ACHN (cell line): ENCODE results near the gene VRK3.

Experiments
- DNase-seq: peaks from one replicate; pipeline ENCODE4 v3.0.0-alpha.2; 2015
- in situ Hi-C: cut with HindIII; loops from 2 replicates; pipeline ENCODE4 v1.10.0; 2017; ENCODE audit warnings: low sequenced_read_pairs, low pct_ligation_motif_present, low pct_unique_long_range_greater_than_20kb

Gene VRK3

GRCh38 chr19:50000038-50000840 is 24.9 kb downstream of the VRK3 start:
- in situ Hi-C loops: no loop called here
- no peak for DNase-seq

- in situ Hi-C loops: no loop called here
- no peak for DNase-seq
These were observed 25.7 kb downstream of the VRK3 start for GRCh38 chr19:49999371-50000010.

DNA sequence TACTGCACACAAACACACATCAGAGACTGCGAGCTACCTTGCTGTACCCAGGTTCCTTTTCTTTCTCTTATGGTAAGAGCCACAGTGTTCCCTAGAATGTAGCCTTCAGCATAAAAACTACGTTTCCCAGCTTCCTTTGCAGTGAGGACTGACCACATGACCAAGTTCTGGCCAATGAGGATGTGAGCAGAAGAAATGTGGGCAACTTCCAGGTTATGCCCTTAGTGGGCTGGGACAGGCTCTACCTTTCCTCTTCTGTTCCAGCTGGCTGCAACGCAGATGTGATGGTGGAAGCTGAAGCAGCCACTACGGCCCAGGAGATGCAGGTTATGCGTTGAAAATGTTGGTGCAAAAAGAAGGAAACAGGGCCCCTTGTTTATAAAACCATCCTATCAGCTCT is 27.5 kb downstream of the VRK3 start:
- peak; percentile 48 for DNase-seq
- in situ Hi-C loops: no loop called here

DNA sequence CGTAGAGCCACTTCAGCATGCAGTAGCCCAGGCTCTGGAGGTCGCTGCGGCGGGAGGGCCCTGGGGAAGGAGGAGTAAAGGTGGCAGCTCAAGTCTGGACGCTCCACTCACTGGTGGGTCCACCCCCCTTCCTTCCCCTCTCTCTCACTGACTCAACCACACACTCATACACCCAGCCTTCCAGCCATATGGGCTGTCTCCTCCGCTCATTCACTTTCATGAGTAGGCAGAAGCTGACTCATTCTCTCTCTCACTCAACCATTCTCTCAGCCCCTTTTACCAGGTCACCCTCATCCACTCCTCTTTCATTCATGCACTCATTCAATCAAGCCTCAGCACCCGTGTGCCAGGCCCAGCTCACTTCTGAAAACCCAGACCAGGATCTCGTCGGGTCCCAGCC is 36.7 kb downstream of the VRK3 start:
- in situ Hi-C loops: no loop called here
- peak; percentile 20 for DNase-seq

DNA sequence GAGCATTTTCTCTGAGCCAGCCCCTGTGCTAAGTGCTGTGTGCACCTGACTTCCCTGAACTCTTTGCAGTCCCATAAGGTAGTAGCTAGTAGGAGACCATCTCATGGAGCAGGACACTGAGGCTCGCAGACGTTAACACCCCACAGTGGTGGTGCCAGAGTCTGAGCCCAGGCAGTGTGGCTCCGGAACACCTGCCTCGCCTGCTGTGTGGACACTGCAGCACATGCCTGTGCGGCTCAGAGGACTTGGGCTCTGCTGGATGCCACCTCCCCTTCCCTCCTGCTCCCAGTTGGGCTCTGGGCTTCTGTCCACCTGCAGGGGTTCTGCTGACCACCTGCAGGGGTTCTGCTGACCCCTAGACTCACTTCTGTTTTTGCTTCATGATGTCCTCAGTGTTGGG is 37.2 kb downstream of the VRK3 start:
- in situ Hi-C loops: no loop called here
- no peak for DNase-seq

DNA sequence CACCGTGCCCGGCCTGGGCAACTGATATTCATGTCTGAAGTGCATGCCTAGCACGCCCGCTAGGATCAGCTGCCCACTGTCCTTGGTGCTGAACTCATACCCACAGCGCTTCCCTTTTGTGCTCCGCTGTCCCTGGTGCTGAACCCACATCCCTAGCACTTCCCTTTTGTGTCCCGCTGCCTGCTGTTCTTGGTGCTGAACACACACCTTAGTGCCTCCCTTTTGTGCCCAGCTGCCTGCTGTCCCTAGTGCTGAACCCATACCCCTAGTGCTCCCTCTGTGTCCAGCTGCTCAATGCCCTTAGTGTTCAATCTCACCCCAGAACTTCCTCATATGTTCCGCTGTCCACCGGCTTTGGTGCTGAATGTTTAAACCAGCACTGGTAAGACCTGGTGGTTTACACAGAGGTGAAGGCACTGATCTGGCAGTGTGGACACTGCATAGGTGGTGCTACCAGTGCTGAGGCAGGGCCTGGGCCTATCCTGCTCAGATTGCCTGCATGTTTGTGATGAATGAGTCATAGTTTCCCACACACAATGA is 37.9 kb downstream of the VRK3 start:
- in situ Hi-C loops: no loop called here
- DNase-seq: peak; percentile 96

GRCh38 chr19:49986354-49986753 is 38.8 kb downstream of the VRK3 start:
- in situ Hi-C loops: no loop called here
- no peak for DNase-seq

GRCh38 chr19:49985871-49986270 is 39.3 kb downstream of the VRK3 start:
- in situ Hi-C loops: no loop called here
- DNase-seq: no peak

DNA sequence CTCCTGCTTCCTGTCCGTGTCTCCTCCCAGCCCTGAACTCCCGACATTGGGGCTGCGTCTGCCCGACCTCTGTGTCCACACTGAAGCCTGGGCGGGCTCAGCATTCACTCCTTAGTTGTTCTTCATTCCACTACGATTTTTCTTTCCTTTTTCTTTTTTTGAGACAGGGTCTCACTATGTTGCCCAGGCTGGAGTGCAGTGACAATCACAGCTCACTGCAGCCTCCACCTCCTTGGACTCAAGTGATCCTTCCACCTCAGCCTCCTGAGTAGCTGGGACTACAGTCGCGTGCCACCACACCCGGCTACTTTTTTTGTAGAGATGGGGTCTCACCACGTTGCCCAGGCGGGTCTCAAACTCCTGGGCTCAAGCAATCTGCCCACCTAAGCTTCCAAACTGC is 40.7 kb downstream of the VRK3 start:
- in situ Hi-C loops: no loop called here
- no peak for DNase-seq

- in situ Hi-C loops: no loop called here
- peak; percentile 47 for DNase-seq
These were observed 41.4 kb downstream of the VRK3 start for GRCh38 chr19:49983645-49984229.

- in situ Hi-C loops: no loop called here
- DNase-seq: no peak
These were observed 43.3 kb downstream of the VRK3 start for GRCh38 chr19:49981603-49982593.

GRCh38 chr19:49978324-49978723 is 46.8 kb downstream of the VRK3 start:
- no peak for DNase-seq
- in situ Hi-C loops: no loop called here

- DNase-seq: no peak
- in situ Hi-C loops: no loop called here
These were observed 47.3 kb downstream of the VRK3 start for GRCh38 chr19:49977881-49978280.

DNA sequence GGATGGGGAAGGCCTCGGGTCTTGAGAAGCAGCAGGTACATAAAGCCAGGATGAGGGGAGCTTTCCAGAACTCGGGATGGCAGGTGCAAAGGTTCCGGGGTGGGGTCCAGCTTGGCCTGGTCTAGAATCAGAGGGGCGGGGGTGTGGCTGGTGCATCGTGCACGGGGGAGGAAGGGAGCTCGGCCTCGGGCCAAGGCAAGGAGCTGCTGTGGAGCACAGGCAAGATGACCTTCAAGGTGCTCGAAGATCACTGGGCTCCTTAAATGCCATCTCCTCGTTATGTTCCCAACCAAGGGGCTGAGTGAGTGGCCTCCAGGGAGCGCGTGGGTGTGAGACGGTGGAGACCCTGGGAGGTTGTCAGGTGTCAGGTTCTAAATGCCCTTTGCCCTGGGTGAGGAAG is 48.1 kb downstream of the VRK3 start:
- DNase-seq: no peak
- in situ Hi-C loops: no loop called here

DNA sequence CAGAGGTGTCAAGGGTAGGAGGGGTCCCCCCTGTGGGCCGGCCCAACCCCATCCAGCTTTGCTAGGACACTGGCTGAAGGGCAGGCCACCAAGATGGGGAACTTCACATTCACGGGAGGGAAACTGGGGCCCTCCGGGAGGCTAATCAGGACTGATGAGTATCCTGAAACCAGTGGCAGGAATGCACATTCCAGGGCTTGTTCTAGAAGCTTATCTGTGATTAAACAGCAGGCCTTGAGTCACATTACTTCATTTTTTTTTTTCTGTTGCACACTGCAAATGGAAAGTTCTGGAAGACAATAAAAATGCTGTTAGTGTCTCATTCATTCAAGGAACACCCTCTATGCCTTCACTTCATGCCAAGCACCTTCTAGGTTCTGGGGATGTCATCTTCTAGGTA is 48.7 kb downstream of the VRK3 start:
- in situ Hi-C loops: no loop called here
- DNase-seq: no peak

GRCh38 chr19:49975051-49975450 is 50.1 kb downstream of the VRK3 start:
- in situ Hi-C loops: no loop called here
- DNase-seq: no peak

DNA sequence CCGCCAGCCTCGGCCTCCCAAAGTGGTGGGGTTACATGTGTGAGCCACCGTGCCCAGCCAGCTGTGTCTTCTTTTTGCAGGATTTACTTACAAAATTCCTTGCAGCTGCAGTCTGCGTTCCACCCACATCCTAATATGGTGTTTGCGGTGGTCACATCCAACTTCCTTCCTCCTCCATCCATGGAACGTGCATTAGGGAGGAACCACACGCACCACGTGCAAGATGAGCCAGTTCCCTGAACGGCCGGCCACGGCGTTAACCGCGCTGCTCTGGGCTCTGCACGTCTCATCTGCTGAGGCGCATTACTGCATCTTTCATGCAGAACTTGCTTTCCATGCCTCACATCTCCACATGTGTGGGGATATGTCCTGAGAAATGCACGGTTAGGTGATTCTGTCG is 51.2 kb downstream of the VRK3 start:
- in situ Hi-C loops: no loop called here
- no peak for DNase-seq

GRCh38 chr19:49972841-49973240 is 52.3 kb downstream of the VRK3 start:
- DNase-seq: no peak
- in situ Hi-C loops: no loop called here

DNA sequence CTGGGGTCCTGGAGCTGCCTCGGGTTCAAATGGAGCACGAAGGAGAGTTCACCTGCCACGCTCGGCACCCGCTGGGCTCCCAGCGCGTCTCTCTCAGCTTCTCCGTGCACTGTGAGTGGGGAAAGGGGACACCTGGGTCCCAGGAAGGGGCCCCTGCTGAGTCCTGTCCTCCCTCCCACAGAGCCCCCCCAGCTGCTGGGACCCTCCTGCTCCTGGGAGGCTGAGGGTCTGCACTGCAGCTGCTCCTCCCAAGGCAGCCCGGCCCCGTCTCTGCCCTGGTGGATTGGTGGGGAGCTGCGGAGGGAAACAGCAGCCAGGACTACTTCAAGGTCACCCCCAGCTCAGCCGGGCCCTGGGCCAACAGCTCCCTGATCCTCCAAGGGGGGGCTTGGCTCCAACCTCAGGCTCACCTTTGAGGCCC is 53.2 kb downstream of the VRK3 start:
- in situ Hi-C loops: no loop called here
- DNase-seq: no peak
